ENCODE data around the gene CHPF.

DNA sequence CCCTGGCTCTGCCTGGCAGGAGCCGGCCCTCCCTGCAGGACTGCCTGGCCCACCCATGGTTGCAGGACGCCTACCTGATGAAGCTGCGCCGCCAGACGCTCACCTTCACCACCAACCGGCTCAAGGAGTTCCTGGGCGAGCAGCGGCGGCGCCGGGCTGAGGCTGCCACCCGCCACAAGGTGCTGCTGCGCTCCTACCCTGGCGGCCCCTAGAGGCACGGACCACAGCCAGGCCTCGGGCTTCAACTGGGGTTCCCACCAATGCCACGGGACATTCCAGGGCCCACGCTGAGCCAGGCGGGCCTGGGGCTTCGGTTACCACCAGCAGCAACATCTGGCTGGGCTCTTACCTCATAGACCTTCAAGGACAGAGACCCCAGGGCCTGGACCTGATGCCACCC lies 51.0 kb downstream of the CHPF start:
- TF ChIP-seq, protein P1, sequence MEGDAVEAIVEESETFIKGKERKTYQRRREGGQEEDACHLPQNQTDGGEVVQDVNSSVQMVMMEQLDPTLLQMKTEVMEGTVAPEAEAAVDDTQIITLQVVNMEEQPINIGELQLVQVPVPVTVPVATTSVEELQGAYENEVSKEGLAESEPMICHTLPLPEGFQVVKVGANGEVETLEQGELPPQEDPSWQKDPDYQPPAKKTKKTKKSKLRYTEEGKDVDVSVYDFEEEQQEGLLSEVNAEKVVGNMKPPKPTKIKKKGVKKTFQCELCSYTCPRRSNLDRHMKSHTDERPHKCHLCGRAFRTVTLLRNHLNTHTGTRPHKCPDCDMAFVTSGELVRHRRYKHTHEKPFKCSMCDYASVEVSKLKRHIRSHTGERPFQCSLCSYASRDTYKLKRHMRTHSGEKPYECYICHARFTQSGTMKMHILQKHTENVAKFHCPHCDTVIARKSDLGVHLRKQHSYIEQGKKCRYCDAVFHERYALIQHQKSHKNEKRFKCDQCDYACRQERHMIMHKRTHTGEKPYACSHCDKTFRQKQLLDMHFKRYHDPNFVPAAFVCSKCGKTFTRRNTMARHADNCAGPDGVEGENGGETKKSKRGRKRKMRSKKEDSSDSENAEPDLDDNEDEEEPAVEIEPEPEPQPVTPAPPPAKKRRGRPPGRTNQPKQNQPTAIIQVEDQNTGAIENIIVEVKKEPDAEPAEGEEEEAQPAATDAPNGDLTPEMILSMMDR (IDR thresholded peaks at IDR 0.05): no peak
- no peak for TF ChIP-seq POLR2A (IDR thresholded peaks at IDR 0.05)
- TF ChIP-seq POLR2AphosphoS5 (IDR thresholded peaks at IDR 0.05): no peak
- no peak for TF ChIP-seq EP300 (IDR thresholded peaks at IDR 0.05)

Measured in gastroesophageal sphincter (tissue), 3 donors.